Gastroesophageal sphincter (tissue), 3 donors: ENCODE measurements around the gene MEI4.

Experiments
- CTCF ChIP-seq, 4 experiments: fragments of 200-600 bp in 2 of 4; fragments of 450-650 bp in 2 of 4; sonication (generic) in 1 of 4; IDR thresholded peaks; one replicate each; pipeline ENCODE4 v1.5.1; 2017 to 2019; ENCODE audit warnings: antibody characterized with exemption in 4 of 4, mild to moderate bottlenecking in 2 of 4, moderate library complexity in 2 of 4
- POLR2AphosphoS5 ChIP-seq: sonication (generic); formaldehyde crosslinking; IDR thresholded peaks from one replicate; pipeline ENCODE4 v1.6.1; 2017; ENCODE audit warnings: antibody characterized with exemption

GRCh38 chr6:77607004-77607403 lies 45.8 kb upstream of the MEI4 start:
- TF ChIP-seq CTCF (IDR thresholded peaks at IDR 0.05): no peak
- TF ChIP-seq POLR2AphosphoS5: no peak
